Fibroblast of lung (primary cell): ENCODE results near the gene CRAMP1. TPM values are rescaled to one million over a fixed set of nuclear protein-coding genes. Genes with fewer than 3 reads are reported as not detected.

Experiments
- DNase-seq, 2 donors: peaks; one replicate each; pipeline versions ENCODE4 v3.0.0 to v3.0.0-alpha.2; 2010; ENCODE audit warnings: low read depth in 2 of 2
- H2AFZ ChIP-seq: 2 replicates; pipeline ENCODE4 v1.5.1; 2012; ENCODE audit warnings: low read length, control low read depth, inconsistent platforms
- H3K27ac ChIP-seq: 2 replicates; pipeline ENCODE4 v1.5.1; 2011; ENCODE audit warnings: low read length, control low read depth; ENCODE audit not compliant: insufficient read depth
- H3K27me3 ChIP-seq: 2 replicates; pipeline ENCODE4 v1.5.1; 2011; ENCODE audit warnings: mild to moderate bottlenecking, low read length; ENCODE audit not compliant: control insufficient read depth, insufficient read depth
- H3K36me3 ChIP-seq: 2 replicates; pipeline ENCODE4 v1.5.1; 2011; ENCODE audit warnings: low read length; ENCODE audit not compliant: control insufficient read depth, insufficient read depth
- H3K4me1 ChIP-seq: 2 replicates; pipeline ENCODE4 v1.5.1; 2011; ENCODE audit warnings: low read length; ENCODE audit not compliant: control insufficient read depth, insufficient read depth; ENCODE audit errors: extremely low read depth
- H3K4me2 ChIP-seq: 2 replicates; pipeline ENCODE4 v1.5.1; 2011; ENCODE audit warnings: low read length, control low read depth; ENCODE audit not compliant: insufficient read depth; ENCODE audit errors: extremely low read depth
- H3K4me3 ChIP-seq, 4 experiments: fragments of 200-600 bp in 1 of 4; sonication (generic) in 1 of 4; replicated peaks in 1 of 4; 2 replicates each; pipeline ENCODE4 v1.5.1; 2011 to 2016; ENCODE audit warnings: low read length in 4 of 4, low read depth in 3 of 4, mild to moderate bottlenecking in 3 of 4, control low read depth in 2 of 4, inconsistent platforms in 1 of 4, mixed read lengths in 1 of 4; ENCODE audit not compliant: insufficient read depth in 1 of 4; ENCODE audit errors: control extremely low read depth in 1 of 4
- H3K79me2 ChIP-seq: 2 replicates; pipeline ENCODE4 v1.5.1; 2012; ENCODE audit warnings: mild to moderate bottlenecking, low read length, inconsistent platforms; ENCODE audit not compliant: control insufficient read depth, insufficient read depth
- H3K9ac ChIP-seq: 2 replicates; pipeline ENCODE4 v1.5.1; 2011; ENCODE audit warnings: mild to moderate bottlenecking, low read length, control low read depth; ENCODE audit not compliant: insufficient read depth
- H3K9me3 ChIP-seq: 2 replicates; pipeline ENCODE4 v1.5.1; 2012; ENCODE audit warnings: low read depth, low read length; ENCODE audit not compliant: control insufficient read depth, insufficient read depth
- H4K20me1 ChIP-seq: 2 replicates; pipeline ENCODE4 v1.5.1; 2011; ENCODE audit warnings: low read length; ENCODE audit not compliant: control insufficient read depth, insufficient read depth; ENCODE audit errors: extremely low read depth
- CTCF ChIP-seq, 2 donors: IDR thresholded peaks in 1 of 2; conservative IDR thresholded peaks in 1 of 2; 1 replicate in 1 of 2; 2 replicates in 1 of 2; pipeline ENCODE4 v1.5.1; 2011 to 2012; ENCODE audit warnings: low read length in 2 of 2, control low read depth in 1 of 2, inconsistent platforms in 1 of 2, low read depth in 1 of 2, mild to moderate bottlenecking in 1 of 2
- EZH2 ChIP-seq: IDR thresholded peaks from 2 replicates; pipeline ENCODE4 v1.5.1; 2012; ENCODE audit warnings: low read length, control low read depth, mild to moderate bottlenecking; ENCODE audit errors: missing control alignments
- polyA plus RNA-seq, 2 donors: library from polyadenylated mRNA; depleted of rRNA in 1 of 2; stranded (reverse) in 1 of 2; unstranded in 1 of 2; fragments of >200 nt; gene quantifications; 2 replicates each; pipeline ENCODE4 v1.2.1, GENCODE V29; 2011 to 2012; ENCODE audit warnings: missing spikeins in 1 of 2
- total RNA-seq: library from RNA; depleted of rRNA; stranded (reverse); fragments of >200 nt; gene quantifications from 2 replicates; pipeline ENCODE4 v1.2.1, GENCODE V29; 2014

CRAMP1 gene
- total and polyA plus RNA-seq, 2 donors (not counting 1 experiment from before 2014, with no cell fraction given): 6.2 to 7.8 TPM

- Histone ChIP-seq H4K20me1 (peaks cover 2% of the 10 kb centered on the region), H3K36me3 (peaks cover 23% of the 10 kb centered on the region)
These were observed 19.1 kb downstream of the CRAMP1 start for GRCh38 chr16:1631230-1631629.

GRCh38 chr16:1631931-1632637, 19.9 kb downstream of the CRAMP1 start:
- peaks cover 39% of the 10 kb centered on the region for H3K79me2 ChIP-seq
- H3K36me3 ChIP-seq: peaks cover 21% of the 10 kb centered on the region
- H3K9me3 ChIP-seq: no peaks in the 10 kb centered on the region
- H3K4me1 ChIP-seq: no peaks in the 10 kb centered on the region
- peaks cover 2% of the 10 kb centered on the region for H4K20me1 ChIP-seq
- TF ChIP-seq CTCF (conservative IDR thresholded peaks at IDR 0.05 in 1 of 2, IDR thresholded peaks at IDR 0.05 in 1 of 2; ENCODE audit: low read depth in 1 of 2, low read length in 2 of 2): no peak
- TF ChIP-seq EZH2: no peak
- H3K4me3 ChIP-seq: no peak overlapping the region
- H3K27me3 ChIP-seq: no peaks in the 10 kb centered on the region
- DNase-seq: no peak
- no peak overlapping the region for H3K9ac ChIP-seq
- H2AFZ ChIP-seq: no peak overlapping the region
- no peak overlapping the region for H3K4me2 ChIP-seq
- H3K27ac ChIP-seq: no peak overlapping the region

More at GRCh38 chr16:1631230-1631629, 19.1 kb downstream of the CRAMP1 start:
- Histone ChIP-seq H3K4me2 (no peak overlapping the region), H3K27me3 (no peaks in the 10 kb centered on the region), H3K9me3 (no peaks in the 10 kb centered on the region), H3K27ac (no peak overlapping the region), H3K4me3 (no peak overlapping the region), H3K9ac (no peak overlapping the region), H3K79me2 (peaks cover 46% of the 10 kb centered on the region), H2AFZ (no peak overlapping the region), H3K4me1 (no peaks in the 10 kb centered on the region)
- TF ChIP-seq EZH2 (no peak), CTCF (conservative IDR thresholded peaks at IDR 0.05 in 1 of 2, IDR thresholded peaks at IDR 0.05 in 1 of 2; ENCODE audit: low read depth in 1 of 2, low read length in 2 of 2) (no peak)
- no peak for DNase-seq

GRCh38 chr16:1632638-1632970, 20.4 kb downstream of the CRAMP1 start:
- Histone ChIP-seq H3K36me3 (peaks cover 21% of the 10 kb centered on the region), H3K27ac (no peak overlapping the region), H3K4me3 (no peak overlapping the region), H3K79me2 (peaks cover 35% of the 10 kb centered on the region), H2AFZ (no peak overlapping the region), H3K9ac (no peak overlapping the region), H3K27me3 (no peaks in the 10 kb centered on the region), H3K4me2 (no peak overlapping the region), H4K20me1 (peaks cover 2% of the 10 kb centered on the region), H3K4me1 (no peaks in the 10 kb centered on the region), H3K9me3 (no peaks in the 10 kb centered on the region)
- TF ChIP-seq EZH2: no peak
- DNase-seq: no peak
